Nucleus accumbens (tissue), 56 donors: ENCODE measurements around the gene CD99.

Source experiments
- DNase-seq, 56 donors: peaks; one replicate each; lab custom pipeline; 2025; lab: John Stamatoyannopoulos, UW

The CD99 gene

DNA sequence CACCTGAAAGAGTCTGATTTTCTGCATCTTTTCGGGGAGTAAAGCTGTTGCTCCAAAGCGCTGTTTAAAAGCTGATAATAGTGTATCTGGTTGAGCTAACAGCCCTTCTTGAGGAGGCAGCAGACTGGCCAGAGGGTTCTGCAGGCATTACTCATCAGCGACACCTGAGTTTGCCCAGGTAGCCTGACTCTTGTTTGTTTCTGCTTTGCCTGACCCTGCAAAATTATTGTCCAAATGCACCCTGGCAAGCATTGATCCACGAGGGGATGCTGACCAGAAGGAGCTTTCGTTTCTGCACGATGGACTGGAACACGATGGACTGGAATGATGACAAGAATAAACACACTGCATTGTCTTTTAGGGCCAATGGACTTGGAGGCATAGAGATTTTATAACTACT, 6.2 kb downstream of the CD99 start:
- no peak for DNase-seq

DNA sequence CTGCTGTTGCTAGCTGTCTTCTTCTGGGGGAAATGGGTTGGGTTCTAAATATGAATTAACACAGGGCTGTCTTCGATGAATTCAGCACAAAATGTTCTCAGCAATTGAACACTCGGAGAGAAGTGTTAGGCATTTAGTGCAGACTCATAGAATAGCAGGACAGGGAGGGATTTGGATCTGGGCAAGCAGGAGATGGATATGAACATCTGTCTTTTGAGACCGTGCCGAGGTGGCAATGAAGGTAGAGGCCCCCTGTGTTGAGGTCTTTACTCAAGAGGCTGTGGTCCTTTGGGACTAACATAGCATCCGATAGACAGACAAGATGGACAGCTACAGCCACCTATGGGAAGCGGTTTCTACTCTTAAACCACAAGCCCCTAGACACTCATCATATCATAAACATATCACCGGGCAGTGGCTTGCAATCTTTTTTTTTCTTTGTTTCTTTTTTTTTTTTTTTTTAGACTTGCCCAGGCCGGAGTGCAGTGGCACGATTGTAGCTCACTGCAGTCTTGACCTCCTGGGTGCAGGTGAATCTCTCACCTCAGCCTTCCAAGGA, 6.7 kb downstream of the CD99 start:
- no peak for DNase-seq

DNA sequence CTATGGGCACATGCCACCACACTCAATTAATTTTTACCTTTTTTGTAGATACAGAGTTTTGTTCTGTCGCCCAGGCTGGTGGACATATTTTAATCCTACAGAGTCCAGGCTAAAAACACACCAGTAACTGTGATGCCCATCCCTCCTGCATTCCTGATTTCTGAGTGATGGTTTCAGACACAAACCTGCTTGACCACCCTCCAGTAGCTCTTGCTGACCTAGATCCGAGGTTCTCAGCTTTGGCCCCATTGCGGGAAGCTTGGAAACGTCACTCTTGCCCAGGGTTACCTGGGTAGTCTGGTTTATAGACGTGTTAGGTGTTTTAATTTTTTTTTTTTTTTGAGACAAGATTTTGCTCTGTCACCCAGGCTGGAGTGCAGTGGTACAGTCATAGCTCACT, 7.5 kb downstream of the CD99 start:
- DNase-seq = no peak

DNA sequence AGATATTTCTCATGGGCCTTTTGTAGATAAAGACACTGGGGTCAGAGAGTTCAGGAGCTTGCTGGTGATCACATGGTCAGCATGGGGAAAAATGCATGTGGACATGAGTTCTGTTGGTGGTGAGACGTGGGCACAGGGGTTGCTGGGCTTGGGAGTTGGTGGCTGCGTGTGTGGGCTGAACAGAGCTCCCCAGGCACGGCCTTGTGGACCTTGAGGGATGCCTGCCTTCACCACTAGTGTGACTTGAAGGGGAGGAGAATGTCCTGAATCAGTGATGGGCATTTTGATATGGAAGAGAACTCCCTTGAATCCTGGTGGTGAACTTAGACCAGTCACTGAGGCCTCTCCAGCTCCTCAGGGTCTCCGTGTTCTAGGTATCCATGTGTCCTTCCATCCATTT, 8.9 kb downstream of the CD99 start:
- no peak for DNase-seq

DNA sequence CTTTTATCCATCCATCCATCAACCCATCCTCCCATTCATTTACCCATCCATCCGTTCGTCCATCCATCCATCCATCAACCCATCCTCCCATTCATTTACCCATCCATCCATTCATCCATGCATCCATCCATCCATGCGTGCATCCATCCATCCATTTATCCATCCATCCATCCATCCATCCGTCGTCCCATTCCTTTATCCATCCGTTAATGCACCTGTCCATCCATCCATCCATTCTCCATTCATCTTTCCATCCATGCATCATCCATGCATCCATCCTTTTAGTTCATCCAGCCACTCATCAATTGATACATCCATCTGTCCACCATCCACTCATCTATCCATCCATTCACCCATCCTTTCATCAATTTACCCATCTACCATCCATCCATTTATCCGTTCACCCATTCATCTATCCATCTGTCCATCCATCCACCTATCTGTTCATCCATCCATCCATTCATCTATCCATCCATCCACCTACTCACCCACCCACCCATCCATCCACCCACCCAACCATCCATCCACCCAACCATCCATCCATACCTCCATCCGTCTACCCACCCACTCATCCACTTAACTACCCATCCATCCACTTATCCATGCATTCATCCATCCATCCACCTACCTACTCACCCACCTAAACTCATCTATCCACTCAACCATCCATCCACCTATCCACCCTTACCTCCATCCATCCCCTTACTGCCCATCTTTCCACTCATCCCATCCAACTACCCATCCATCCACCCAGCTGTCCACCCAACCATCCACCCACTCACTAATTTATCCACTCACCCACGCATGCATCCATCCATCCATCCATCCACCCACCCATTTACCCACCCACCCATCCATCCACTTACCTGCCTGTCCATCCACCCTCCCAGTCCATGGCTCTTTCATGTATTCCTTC, 9.6 kb downstream of the CD99 start:
- DNase-seq = no peak

DNA sequence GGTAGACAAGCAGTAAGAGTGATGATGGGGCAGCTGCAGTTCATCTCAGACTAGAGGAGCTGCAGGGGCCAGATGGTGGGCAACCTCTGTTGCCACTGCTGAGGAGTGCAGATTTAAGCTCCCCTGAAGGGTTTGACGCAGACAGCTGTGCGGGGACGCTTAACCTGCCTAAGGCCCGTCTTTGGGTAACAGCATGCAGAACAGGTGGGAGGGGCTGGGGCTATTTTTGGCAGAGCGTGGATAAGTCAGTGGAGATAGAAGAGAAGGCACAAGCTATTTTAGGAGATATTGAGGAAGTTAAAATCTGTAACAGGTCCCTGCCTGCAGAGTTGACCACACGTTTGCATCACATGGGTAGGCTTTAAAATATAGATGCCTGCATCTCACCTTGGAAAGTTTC, 10.5 kb downstream of the CD99 start:
- DNase-seq = no peak

DNA sequence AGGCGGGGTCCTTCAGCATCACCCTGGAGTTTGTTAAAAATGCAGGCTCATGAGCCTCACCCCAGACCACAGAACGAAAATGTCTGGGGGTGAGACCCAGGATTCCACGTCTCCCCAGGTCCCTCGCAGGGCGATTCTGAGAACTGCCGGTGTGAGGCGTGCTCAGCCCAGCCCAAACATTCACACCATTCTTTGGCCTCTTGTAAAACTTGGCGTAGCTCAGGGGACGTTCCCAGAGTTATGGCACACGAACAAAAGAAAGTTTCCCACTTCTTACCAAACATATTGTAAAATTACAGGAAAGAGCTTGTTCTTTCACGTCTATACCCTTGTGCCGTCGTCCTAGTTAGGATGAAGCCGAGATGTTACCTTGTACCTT, 12.9 kb downstream of the CD99 start:
- DNase-seq = no peak

DNA sequence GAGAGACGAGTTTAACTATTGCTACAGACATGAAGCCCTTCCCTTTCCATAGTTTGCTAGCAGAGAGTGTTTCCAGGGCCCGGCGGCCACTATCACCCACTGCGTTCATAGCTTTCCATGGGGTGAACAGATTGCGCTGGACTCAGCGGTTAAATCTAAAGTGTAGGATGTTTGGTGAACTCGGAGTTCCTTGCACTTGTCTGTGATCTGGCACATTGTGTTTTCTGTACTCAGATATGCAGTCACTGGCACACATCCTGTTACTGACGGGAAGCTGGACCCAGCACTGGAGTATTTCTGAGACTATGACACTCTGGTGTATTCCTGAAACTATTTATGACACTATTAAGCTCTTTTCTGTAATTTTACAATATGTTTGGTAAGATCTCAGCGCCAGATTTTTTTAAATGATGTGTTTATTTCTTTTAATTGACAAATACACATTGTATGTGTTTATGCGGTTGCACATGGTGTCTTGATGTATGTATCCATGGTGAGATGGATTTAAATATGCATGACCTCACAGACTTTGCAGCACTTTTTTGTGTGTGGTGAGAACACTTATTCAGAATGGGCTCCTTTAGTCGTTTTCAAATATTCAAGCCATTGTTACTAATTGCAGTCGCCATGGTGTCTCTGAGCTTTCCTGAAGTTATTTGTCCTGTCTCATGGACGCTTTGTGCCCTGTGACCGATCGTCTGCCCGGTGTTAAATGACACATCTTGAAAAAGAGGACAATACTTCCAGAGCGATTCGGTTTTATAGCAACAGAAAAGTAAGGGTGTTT, 14.1 kb downstream of the CD99 start:
- DNase-seq = no peak

DNA sequence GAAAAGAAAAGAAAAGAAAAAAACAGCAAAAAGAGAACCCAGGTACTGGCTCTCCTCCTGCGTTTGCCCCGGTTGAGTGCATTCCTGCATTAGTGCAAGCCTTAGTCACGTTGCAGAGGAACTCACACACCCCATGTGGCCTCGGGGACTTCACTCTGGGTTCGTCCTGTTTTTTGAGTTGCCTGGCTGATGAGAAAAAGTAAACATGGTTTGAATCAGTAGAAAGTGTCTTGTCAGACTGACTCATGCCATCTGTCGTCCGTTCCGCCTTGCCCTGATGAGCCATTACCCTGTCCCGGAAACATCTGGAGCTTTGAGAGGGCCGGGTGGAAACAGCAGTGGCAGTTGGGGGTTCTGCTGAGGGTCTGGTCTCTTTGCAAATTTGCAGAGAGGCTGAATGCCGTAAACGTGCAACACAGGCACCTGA, 16.3 kb downstream of the CD99 start:
- DNase-seq = no peak

DNA sequence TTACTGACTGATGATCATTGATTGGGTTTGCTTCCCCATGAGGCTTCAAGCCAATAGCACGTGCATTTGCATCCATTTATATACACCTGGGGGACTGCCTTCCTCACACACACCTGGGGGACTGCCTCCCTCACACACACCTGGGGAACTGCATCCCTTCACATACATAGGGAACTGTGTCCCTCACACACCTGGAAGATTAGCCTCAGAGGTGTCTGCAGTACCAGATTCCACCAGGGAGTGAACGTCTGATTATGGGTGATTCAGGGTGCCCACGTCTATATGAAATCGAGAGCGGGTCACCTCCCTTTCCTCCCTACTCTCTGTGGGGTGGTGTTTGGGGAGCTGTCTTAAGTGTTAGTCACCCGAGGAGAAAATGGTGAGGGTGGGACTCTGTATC, 16.9 kb downstream of the CD99 start:
- no peak for DNase-seq

DNA sequence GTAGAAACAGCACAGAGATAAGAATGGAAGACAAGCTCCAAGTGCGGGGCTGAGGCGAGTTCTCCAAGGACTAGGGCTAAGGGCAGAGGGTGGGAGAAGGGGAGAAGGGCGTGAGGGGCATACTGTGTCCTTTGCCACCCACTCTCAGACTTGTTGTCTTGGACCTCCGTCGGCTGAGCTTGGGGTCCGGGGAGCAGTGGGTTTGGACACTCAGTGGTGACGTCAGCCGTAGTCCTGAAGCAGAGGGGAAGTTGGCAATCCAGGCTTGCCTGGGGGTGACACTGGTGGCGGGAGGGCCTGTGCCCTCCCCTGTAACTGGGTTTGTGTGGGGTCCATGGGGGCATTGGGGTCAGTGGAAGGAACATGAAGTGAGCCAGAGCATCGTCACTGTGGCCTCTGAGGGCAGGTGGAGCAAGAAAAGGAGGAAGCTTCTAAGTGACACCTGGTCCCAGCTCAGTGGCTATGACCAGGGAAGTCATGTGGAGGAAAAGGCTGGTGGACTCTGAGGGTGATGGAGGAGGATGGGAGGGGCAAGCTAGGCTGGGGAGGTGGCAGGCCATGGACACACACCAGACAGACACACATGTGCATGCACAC, 17.6 kb downstream of the CD99 start:
- no peak for DNase-seq

DNA sequence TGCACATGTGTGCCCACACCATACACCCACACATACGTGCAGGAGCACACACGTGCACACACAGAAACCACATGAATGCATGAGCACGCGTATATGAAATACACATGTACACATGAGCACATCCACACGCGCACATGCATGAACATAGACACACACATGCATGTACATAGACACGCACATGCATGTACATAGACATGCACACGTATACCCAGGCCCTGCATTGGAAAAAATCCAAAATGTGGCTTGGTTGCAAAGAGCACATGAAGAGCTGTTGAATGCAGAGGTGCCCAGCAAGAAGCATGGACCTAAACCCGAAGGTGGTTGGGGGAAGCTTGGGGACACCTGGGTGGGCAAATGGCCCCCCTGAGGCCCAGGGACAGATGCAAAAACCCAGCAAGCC, 18.5 kb downstream of the CD99 start:
- no peak for DNase-seq

DNA sequence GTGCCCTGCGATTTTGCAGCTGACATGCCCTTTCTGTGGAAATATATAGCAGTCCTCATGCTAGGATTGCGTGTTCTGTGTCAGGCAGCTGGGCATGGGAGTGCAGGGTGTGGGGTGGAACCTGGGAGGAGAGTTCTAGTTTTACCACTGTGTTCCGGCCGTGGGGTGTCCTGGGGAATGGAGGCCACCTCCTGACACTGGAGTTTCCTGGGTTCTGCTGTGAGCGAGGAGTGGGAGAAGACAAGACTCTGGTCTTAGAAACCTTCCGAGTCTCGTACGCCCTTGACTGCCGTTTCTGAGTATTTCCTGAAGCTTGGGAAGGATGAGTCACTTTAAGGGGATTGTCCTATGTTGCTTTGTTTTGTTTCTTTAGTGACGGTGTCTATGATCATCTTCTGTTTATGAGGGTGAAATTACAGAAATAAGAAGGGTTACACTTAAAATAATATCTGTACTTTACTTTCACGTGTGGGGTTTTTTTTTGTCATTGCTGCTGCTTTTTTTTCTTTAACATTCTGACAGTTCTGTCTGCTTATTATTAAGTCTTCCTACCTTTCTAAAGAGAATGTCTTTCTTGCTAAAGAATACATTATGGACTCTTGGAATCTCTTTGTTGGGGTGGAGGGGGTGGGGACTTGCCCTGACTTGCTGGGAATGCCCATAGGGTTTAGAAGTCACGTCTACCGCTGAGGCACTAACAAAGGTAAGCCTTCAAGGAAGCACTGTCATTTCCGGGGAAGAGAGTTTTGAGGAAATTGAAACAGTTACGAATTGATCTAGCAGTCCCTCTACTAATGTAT, 19.1 kb downstream of the CD99 start:
- DNase-seq = no peak

DNA sequence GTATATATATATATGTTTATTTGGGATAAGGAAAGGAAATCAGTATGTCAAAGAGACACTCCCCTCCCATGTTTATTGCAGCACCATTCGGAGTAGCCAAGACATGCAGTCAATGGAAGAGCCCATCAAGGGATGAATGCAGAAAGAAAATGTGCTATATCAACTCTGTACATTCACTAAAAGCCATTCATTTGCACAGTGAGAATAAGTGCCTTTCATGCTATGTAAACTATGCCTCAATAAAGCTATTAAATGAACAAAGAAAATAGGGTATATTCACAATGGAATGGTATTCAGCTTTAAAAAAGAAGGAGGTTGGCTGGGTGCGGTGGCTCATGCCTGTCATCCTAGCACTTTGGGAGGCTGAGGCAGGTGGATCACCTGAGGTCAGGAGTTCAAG, 20.3 kb downstream of the CD99 start:
- DNase-seq = no peak

DNA sequence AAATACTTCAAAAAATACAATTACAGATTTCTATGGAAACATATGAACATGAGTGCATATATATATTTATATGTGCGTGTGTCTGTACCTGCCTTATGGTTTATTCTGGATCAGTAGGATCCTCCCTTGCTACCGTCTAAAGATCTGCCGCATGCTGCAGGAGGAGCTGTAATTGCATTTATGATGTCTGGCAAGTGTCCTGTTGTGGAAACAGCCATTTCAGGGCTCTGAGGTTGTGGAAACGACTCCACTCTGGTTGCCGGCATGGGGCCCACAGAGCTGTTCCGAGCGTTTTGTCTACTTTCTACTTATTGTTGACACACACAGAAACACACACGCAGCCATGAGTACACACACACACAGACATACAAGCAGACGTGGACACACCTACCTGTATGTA, 21.3 kb downstream of the CD99 start:
- DNase-seq = no peak

DNA sequence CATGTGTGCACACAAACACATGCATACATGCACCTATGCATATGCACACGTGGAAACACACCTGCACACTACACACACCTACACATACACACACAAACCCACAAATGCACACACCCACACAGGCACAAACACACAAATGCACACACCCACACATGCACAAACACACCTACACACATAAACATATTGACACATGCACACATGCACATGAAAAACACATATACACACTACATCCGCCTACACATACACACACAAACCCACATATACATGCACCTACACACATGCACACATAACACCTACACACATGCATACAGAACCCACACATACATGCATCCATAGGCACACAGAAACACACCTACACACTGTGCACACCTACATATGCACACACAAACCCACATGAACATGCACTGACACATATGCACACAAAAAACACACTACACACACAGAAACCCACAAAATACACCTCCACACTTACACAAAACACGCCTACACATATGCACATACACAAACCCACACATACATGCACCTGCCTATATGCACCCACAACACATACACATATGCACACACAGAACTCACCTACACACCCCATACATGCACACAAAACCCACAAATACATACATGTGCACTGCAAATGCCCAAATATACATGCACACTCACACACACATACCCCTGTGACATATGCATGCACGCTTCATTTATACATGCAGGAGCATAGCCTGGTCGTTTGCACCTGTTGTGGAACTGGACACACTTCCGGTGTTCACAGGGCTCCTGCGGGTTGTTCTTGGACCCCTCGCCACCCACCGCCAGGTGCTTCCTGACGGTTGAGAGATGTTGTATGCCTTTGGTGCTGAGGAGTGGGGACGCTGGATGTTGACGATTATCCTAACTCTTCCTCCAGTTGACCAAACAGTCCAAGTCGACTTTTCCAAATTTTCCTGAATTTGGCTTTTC, 22.1 kb downstream of the CD99 start:
- DNase-seq = no peak

DNA sequence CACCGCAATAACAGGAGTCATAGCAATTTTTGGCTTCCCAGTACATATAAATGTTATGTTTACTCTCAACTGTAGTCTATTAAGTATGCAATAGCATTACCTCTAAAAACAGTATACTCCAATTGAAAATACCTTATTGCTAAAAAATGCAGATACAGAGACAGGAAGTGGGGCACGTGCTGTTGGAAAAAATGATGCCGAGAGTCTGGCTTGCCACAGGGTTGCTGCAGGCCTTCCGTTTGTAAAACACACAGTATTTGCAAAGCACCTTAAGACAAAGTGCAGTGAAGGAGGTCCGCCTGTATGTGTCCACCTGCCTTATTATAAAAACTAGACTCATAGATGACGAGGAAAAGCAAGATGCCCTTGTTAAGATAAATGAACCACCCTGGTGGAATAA, 23.5 kb downstream of the CD99 start:
- DNase-seq = no peak

DNA sequence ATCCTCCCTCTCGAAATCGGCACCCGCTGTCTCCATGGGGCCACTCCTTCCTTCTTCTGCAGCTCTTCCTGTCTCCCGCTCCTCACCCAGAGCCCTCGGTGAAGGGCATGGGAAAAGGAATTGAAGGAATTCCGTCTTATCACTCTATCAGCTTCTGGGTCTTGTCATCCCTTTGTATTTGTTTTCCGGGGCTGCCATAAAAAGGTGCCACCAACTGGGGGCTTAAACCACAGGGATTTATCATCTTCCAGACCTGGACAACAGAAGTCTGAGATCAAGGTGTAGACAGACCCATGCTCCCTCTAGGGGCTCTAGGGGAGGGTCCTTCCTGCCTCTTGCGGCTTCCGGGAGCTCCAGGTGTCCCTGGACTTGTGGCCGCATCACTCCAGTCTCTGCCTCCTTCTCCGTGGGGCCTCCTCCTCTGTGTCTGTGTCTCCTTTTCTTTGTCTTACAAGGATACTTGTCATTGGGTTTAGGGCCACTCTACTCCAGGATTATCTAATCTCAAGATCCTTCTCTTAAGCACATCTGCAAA, 24.0 kb downstream of the CD99 start:
- no peak for DNase-seq

DNA sequence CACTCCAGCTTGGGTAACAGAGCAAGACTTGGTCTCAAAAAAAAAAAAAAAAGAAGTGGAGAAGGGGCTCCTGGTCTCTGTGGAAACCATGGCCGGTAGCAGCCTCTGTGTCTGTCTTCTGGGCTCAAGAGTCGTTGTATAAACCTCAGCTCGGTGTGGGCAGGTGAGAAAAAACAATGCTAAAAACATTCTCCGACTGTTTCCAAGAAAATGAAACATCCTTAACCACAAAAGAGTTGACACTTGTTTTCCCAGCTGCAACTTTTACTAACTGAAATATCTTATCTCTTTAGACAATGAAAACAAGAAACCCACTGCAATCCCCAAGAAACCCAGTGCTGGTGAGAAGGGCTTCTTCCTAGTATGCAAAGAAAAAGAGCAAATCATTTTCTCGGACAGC, 26.2 kb downstream of the CD99 start:
- no peak for DNase-seq
